BJ (cell line): ENCODE data around the gene ESRRA. TPM values are rescaled to one million over a fixed set of nuclear protein-coding genes. Genes with fewer than 3 reads are reported as not detected.

Experiments used
- CTCF ChIA-PET: fragments of 350-600 bp; formaldehyde crosslinking; extraction: SDS; loops from one replicate; lab custom pipeline; 2021; ENCODE audit warnings: antibody characterized with exemption, inconsistent platforms; lab: Yijun Ruan, JAX
- POLR2A ChIA-PET: fragments of 300-600 bp; sonication (Branson Sonifier 250); formaldehyde crosslinking; extraction: SDS; loops from one replicate; lab custom pipeline; 2021; ENCODE audit warnings: antibody characterized with exemption; lab: Charles Lee
- DNase-seq: peaks from one replicate; pipeline ENCODE4 v3.0.0-alpha.2; 2011; ENCODE audit warnings: low read depth
- H3K27me3 ChIP-seq: 2 replicates; pipeline ENCODE4 v1.6.0; 2011; ENCODE audit warnings: low read length; ENCODE audit not compliant: control insufficient read depth, insufficient read depth
- H3K36me3 ChIP-seq: 2 replicates; pipeline ENCODE4 v1.5.1; 2011; ENCODE audit warnings: low read length; ENCODE audit not compliant: control insufficient read depth, insufficient read depth
- H3K4me3 ChIP-seq: 2 replicates; pipeline ENCODE4 v1.5.1; 2011; ENCODE audit warnings: low read depth, mild to moderate bottlenecking, control low read depth, low read length
- CTCF ChIP-seq: IDR thresholded peaks from 2 replicates; pipeline ENCODE4 v1.5.1; 2011; ENCODE audit warnings: low read depth, mild to moderate bottlenecking, control low read depth, inconsistent platforms, low read length, moderate library complexity; ENCODE audit not compliant: insufficient read depth
- polyA plus RNA-seq: library from polyadenylated mRNA; depleted of rRNA; stranded (reverse); fragments of >200 nt; gene quantifications from 2 replicates; pipeline ENCODE4 v1.2.3, GENCODE V29; 2011

The ESRRA gene
- polyA plus RNA-seq, 1 experiment: 17.4 TPM

- no peak for TF ChIP-seq CTCF
- POLR2A ChIA-PET: no interaction called here
These were observed 42.0 kb downstream of the ESRRA start for GRCh38 chr11:64347193-64347867.

GRCh38 chr11:64348383-64349024 lies 43.2 kb downstream of the ESRRA start:
- POLR2A ChIA-PET: no interaction called here
- DNase-seq: no peak
- no peaks in the 10 kb centered on the region for H3K36me3 ChIP-seq
- no peak for TF ChIP-seq CTCF
- peaks cover 1% of the 10 kb centered on the region for H3K27me3 ChIP-seq
- CTCF ChIA-PET: interaction anchor here (1.1 kb wide), 1 partner anchor 98 kb away, joined by 3 read pairs; no protein-coding TSS in a partner anchor
- no peak overlapping the region for H3K4me3 ChIP-seq

More at GRCh38 chr11:64347193-64347867, 42.0 kb downstream of the ESRRA start:
- Histone ChIP-seq H3K4me3 (no peak overlapping the region), H3K36me3 (no peaks in the 10 kb centered on the region), H3K27me3 (peaks cover 1% of the 10 kb centered on the region)
- CTCF ChIA-PET: interaction anchor here (0.8 to 6.7 kb wide), 2 partner anchors 8 to 31 kb away, joined by 4 to 71 read pairs; no protein-coding TSS in a partner anchor
- DNase-seq: no peak

- Histone ChIP-seq H3K36me3 (no peaks in the 10 kb centered on the region), H3K4me3 (no peak overlapping the region), H3K27me3 (peaks cover 1% of the 10 kb centered on the region)
- POLR2A ChIA-PET: no interaction called here
- no peak for DNase-seq
- no peak for TF ChIP-seq CTCF
- CTCF ChIA-PET: interaction anchor here (0.8 to 1.1 kb wide), 2 partner anchors 18 to 98 kb away, joined by 3 to 5 read pairs; no protein-coding TSS in a partner anchor
These were observed 43.7 kb downstream of the ESRRA start for GRCh38 chr11:64349025-64349387.

- ChIA-PET CTCF (interaction anchor here (0.8 kb wide), 1 partner anchor 18 kb away, joined by 5 read pairs; no protein-coding TSS in a partner anchor), POLR2A (no interaction called here)
- no peak for TF ChIP-seq CTCF
- H3K36me3 ChIP-seq: no peaks in the 10 kb centered on the region
- H3K4me3 ChIP-seq: no peak overlapping the region
- no peak for DNase-seq
- H3K27me3 ChIP-seq: peaks cover 1% of the 10 kb centered on the region
These were observed 44.1 kb downstream of the ESRRA start for GRCh38 chr11:64349404-64349803.

- CTCF ChIA-PET: interaction anchor here (1.3 kb wide), 1 partner anchor 9 kb away, joined by 3 read pairs; no protein-coding TSS in a partner anchor
- no peak for TF ChIP-seq CTCF
- Histone ChIP-seq H3K27me3 (peaks cover 1% of the 10 kb centered on the region), H3K4me3 (no peak overlapping the region), H3K36me3 (no peaks in the 10 kb centered on the region)
- POLR2A ChIA-PET: no interaction called here
- no peak for DNase-seq
These were observed 45.9 kb downstream of the ESRRA start for GRCh38 chr11:64351136-64351631.
